HepG2 (cell line): ENCODE results near the gene TGFBRAP1. TPM values are rescaled to one million over a fixed set of nuclear protein-coding genes. Genes with fewer than 3 reads are reported as not detected.

Experiments used
- ATAC-seq: fragments of 200-7000 bp; cut with Tn5 transposase; 3 replicates; pipeline ENCODE4 v1.9.1; 2020; ENCODE audit warnings: mild to moderate bottlenecking, moderate library complexity
- BruUV-seq: library from RNA; stranded (reverse); fragments of 400-500 nt; replicated peaks from 2 replicates; lab custom pipeline; 2021; lab: Mats Ljungman, UMichigan
- CTCF ChIA-PET: fragments of 300-600 bp; formaldehyde crosslinking; extraction: SDS; loops from one replicate; lab custom pipeline; 2021; ENCODE audit warnings: low total read pairs, inconsistent platforms, low intra/inter-chr PET ratio; lab: Yijun Ruan, JAX
- POLR2A ChIA-PET: fragments of 350-600 bp; sonication (Branson Sonifier 250); formaldehyde crosslinking; loops from one replicate; lab custom pipeline; 2020; ENCODE audit warnings: antibody characterized with exemption, inconsistent platforms; lab: Yijun Ruan, JAX
- DNase-seq: peaks from one replicate; pipeline ENCODE4 v3.0.0-alpha.2; 2015; ENCODE audit warnings: low spot score
- FAIRE-seq: peaks from 3 replicates; lab custom pipeline; 2011; peaks lifted over from hg19 to GRCh38; lab: Jason Lieb, UNC
- H2AFZ ChIP-seq: one replicate; pipeline ENCODE4 v1.6.1; 2011; ENCODE audit warnings: low read length, inconsistent platforms
- H3K27ac ChIP-seq: fragments of 300-600 bp; 3 replicates; pipeline ENCODE4 v1.8.0; 2011; ENCODE audit warnings: mixed run types, mild to moderate bottlenecking, mixed read lengths, low read length, inconsistent platforms; ENCODE audit not compliant: insufficient read depth; ENCODE audit errors: extremely low read length
- H3K27me3 ChIP-seq, 2 experiments: fragments of 200-600 bp in 1 of 2; 2 replicates in 1 of 2; 3 replicates in 1 of 2; pipeline versions ENCODE4 v1.6.0 to v1.8.0; 2011; ENCODE audit warnings: low read length in 2 of 2, mild to moderate bottlenecking in 2 of 2, moderate library complexity in 2 of 2, inconsistent platforms in 1 of 2; ENCODE audit not compliant: insufficient read depth in 2 of 2, control insufficient read depth in 1 of 2
- H3K36me3 ChIP-seq, 2 experiments: fragments of 200-600 bp in 1 of 2; replicated peaks in 1 of 2; 2 replicates in 1 of 2; 3 replicates in 1 of 2; pipeline versions ENCODE4 v1.5.1 to v1.8.0; 2011; ENCODE audit warnings: low read length in 2 of 2, inconsistent platforms in 1 of 2; ENCODE audit not compliant: insufficient read depth in 2 of 2, control insufficient read depth in 1 of 2
- H3K4me1 ChIP-seq: 2 replicates; pipeline ENCODE4 v1.5.1; 2012; ENCODE audit warnings: low read length, inconsistent platforms; ENCODE audit not compliant: insufficient read depth
- H3K4me2 ChIP-seq: 2 replicates; pipeline ENCODE4 v1.6.0; 2011; ENCODE audit warnings: low read depth, low read length, inconsistent platforms
- H3K4me3 ChIP-seq, 3 experiments: fragments of 200-600 bp in 1 of 3; sonication (generic), shearing (Covaris generic) in 1 of 3; replicated peaks in 1 of 3; 2 replicates each; pipeline ENCODE4 v1.5.1; 2011 to 2016; ENCODE audit warnings: low read length in 3 of 3, inconsistent platforms in 2 of 3, low read depth in 2 of 3, mild to moderate bottlenecking in 2 of 3, control low read depth in 1 of 3, mixed read lengths in 1 of 3; ENCODE audit not compliant: insufficient read depth in 1 of 3
- H3K79me2 ChIP-seq: one replicate; pipeline ENCODE4 v1.6.1; 2011; ENCODE audit warnings: low read length, inconsistent platforms; ENCODE audit not compliant: insufficient read depth
- H3K9ac ChIP-seq: 2 replicates; pipeline ENCODE4 v1.6.0; 2011; ENCODE audit warnings: mild to moderate bottlenecking, low read depth, low read length, inconsistent platforms; ENCODE audit not compliant: insufficient read depth
- H3K9me3 ChIP-seq: 2 replicates; pipeline ENCODE4 v1.5.1; 2012; ENCODE audit warnings: mild to moderate bottlenecking, low read length
- H4K20me1 ChIP-seq: 2 replicates; pipeline ENCODE4 v1.6.0; 2011; ENCODE audit warnings: inconsistent platforms, mild to moderate bottlenecking, low read length, moderate library complexity; ENCODE audit not compliant: insufficient read depth
- DR1 ChIP-seq: sonication (generic); formaldehyde crosslinking; IDR thresholded peaks from 2 replicates; pipeline ENCODE4 v1.8.0; 2021; ENCODE audit warnings: mild to moderate bottlenecking, missing genetic modification reagents, inconsistent platforms
- ESRRA ChIP-seq: sonication (generic); formaldehyde crosslinking; IDR thresholded peaks from 2 replicates; pipeline ENCODE4 v1.5.1; 2020; ENCODE audit warnings: mild to moderate bottlenecking, low read depth, missing genetic modification reagents
- FOXA3 ChIP-seq: IDR thresholded peaks from 2 replicates; pipeline ENCODE4 v1.6.1; 2016; ENCODE audit warnings: missing genetic modification reagents, missing compliant biosample characterization
- GATAD2A ChIP-seq: IDR thresholded peaks from 2 replicates; pipeline ENCODE4 v1.6.1; 2016
- KMT2A ChIP-seq: sonication (generic); formaldehyde crosslinking; IDR thresholded peaks from 2 replicates; pipeline ENCODE4 v1.4.0; 2020; ENCODE audit warnings: missing genetic modification reagents
- MEIS1 ChIP-seq: sonication (generic); formaldehyde crosslinking; IDR thresholded peaks from 2 replicates; pipeline ENCODE4 v1.9.0; 2021; ENCODE audit warnings: mild to moderate bottlenecking, missing genetic modification reagents, moderate library complexity, borderline replicate concordance
- MYC ChIP-seq: sonication (generic); formaldehyde crosslinking; IDR thresholded peaks from 2 replicates; pipeline ENCODE4 v1.9.0; 2021; ENCODE audit warnings: missing genetic modification reagents, borderline replicate concordance
- RARA ChIP-seq: IDR thresholded peaks from 2 replicates; pipeline ENCODE4 v1.6.1; 2016; ENCODE audit warnings: missing genetic modification reagents, missing compliant biosample characterization
- SKI ChIP-seq: fragments of 450-650 bp; IDR thresholded peaks from one replicate; pipeline ENCODE4 v1.6.1; 2018; ENCODE audit warnings: mild to moderate bottlenecking; ENCODE audit not compliant: partially characterized antibody
- TBX3 ChIP-seq: fragments of 450-650 bp; IDR thresholded peaks from 2 replicates; pipeline ENCODE4 v1.6.1; 2017; ENCODE audit warnings: antibody characterized with exemption, mild to moderate bottlenecking, inconsistent platforms, borderline replicate concordance
- TRIM24 ChIP-seq: sonication (generic); formaldehyde crosslinking; IDR thresholded peaks from 2 replicates; pipeline ENCODE4 v1.8.0; 2022; ENCODE audit warnings: mild to moderate bottlenecking, missing genetic modification reagents
- ZMYM4 ChIP-seq: sonication (generic); formaldehyde crosslinking; IDR thresholded peaks from 2 replicates; pipeline ENCODE4 v1.8.1; 2023; ENCODE audit warnings: mild to moderate bottlenecking, missing genetic modification reagents
- ZNF543 ChIP-seq: sonication (generic); formaldehyde crosslinking; IDR thresholded peaks from 2 replicates; pipeline ENCODE4 v1.4.0; 2020; ENCODE audit warnings: mild to moderate bottlenecking, missing genetic modification reagents
- ZNF850 ChIP-seq: sonication (generic); formaldehyde crosslinking; conservative IDR thresholded peaks from 2 replicates; pipeline ENCODE4 v1.9.0; 2021; ENCODE audit warnings: mild to moderate bottlenecking, missing genetic modification reagents
- WGBS: methylation state at CpG from one replicate; pipeline ENCODE4 v1.1.6; 2017; ENCODE audit warnings: low lambda C conversion rate; 5-methylcytosine and 5-hydroxymethylcytosine counted together
- in situ Hi-C: cut with HindIII; loops from 2 replicates; pipeline ENCODE4 v1.10.0; 2017; ENCODE audit warnings: low pct_unique_long_range_greater_than_20kb; ENCODE audit not compliant: extremely low pct_ligation_motif_present
- intact Hi-C: fragments of 100-400 bp; cut with micrococcal nuclease; formaldehyde crosslinking; loops from one replicate; pipeline ENCODE4 v1.10.0; 2022; ENCODE audit not compliant: unreplicated experiment
- polyA plus RNA-seq, 8 experiments: library from polyadenylated mRNA; depleted of rRNA in 3 of 8; stranded (reverse) in 7 of 8; unstranded in 1 of 8; fragments of >200 nt; fragmentation: Illumina TruSeq in 4 of 8; extraction: Trizol in 4 of 8; gene quantifications; 2 replicates each; pipeline versions ENCODE4 v1.2.1 to v1.2.3, GENCODE V29; 2011 to 2016; ENCODE audit warnings: low read depth in 4 of 8, missing spikeins in 1 of 8, mixed read lengths in 1 of 8; ENCODE audit not compliant: insufficient read depth in 1 of 8
- total RNA-seq, 5 experiments: library from RNA; depleted of rRNA; stranded (reverse); fragments of >200 nt; fragmentation: Illumina TruSeq; extraction: Trizol; gene quantifications; 2 replicates each; pipeline ENCODE4 v1.2.3, GENCODE V29; 2016; ENCODE audit warnings: low read depth in 1 of 5
- TF ChIP-seq, protein P1 (sequence below): IDR thresholded peaks from 2 replicates; pipeline ENCODE4 v1.6.1; 2012; ENCODE audit warnings: inconsistent platforms
- TF ChIP-seq, protein P2 (sequence below): sonication (generic); formaldehyde crosslinking; IDR thresholded peaks from 2 replicates; pipeline ENCODE4 v1.8.0; 2022; ENCODE audit warnings: missing genetic modification reagents, low read depth, mild to moderate bottlenecking, borderline replicate concordance
- TF ChIP-seq, protein P3 (sequence below): sonication (generic); formaldehyde crosslinking; IDR thresholded peaks from 2 replicates; pipeline ENCODE4 v1.5.0; 2020; ENCODE audit warnings: missing genetic modification reagents
- TF ChIP-seq, protein P4 (sequence below): sonication (generic); formaldehyde crosslinking; IDR thresholded peaks from 2 replicates; pipeline ENCODE4 v1.4.0; 2020; ENCODE audit warnings: missing genetic modification reagents

TGFBRAP1 gene
- total and polyA plus RNA-seq, 2 of the 13 experiments (the other 11 are each of a cell fraction or from before 2014, with no cell fraction given), result 12.7 to 22.9 TPM

DNA sequence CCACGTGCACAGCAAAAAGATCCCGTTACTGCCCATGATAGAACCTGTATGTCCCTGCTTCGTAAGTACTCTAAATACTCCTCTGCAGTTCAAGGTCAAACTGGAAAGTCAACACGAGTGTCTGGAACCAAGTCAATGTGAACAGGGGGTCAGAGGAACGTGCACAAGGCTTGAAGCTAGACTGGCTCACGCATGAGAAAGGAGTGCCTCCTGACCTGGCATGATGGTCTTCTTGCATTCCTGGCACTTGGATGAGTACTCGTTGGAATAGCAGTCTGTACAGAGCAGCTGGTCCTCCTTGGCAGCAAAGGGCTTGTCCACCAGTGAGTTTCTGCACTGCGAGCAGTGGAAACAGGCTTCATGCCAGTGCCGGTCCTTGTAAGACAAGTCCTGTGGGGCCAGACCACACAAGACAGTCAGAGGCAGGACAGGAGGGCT is 43.8 kb upstream of the TGFBRAP1 start:
- in situ Hi-C loops (loop anchor here (5.0 kb wide), 2 partner anchors 39 to 144 kb away; no protein-coding TSS in a partner anchor), intact Hi-C loops (no loop called here)
- peak; percentile 16; the same call in 1 of the 3 replicates for ATAC-seq
- POLR2A ChIA-PET, result no interaction called here
- Histone ChIP-seq H4K20me1 (no peaks in the 10 kb centered on the region; the same call in 1 of the 2 replicates), H3K4me2 (no peak overlapping the region), H2AFZ (no peak overlapping the region), H3K9me3 (no peaks in the 10 kb centered on the region), H3K9ac (no peak overlapping the region), H3K36me3 (peaks cover 0 to 26% of the 10 kb centered on the region in 2 experiments; a peak in 3 of 5 replicates), H3K27me3 (no peaks in the 10 kb centered on the region), H3K4me1 (peaks cover 16% of the 10 kb centered on the region), H3K4me3 (no peak overlapping the region), H3K79me2 (no peaks in the 10 kb centered on the region), H3K27ac (no peak overlapping the region)
- peak; percentile 39 for FAIRE-seq
- WGBS, result 69% methylated on average over 9 of the region's 9 CpGs
- no TSS peak for BruUV-seq
- CTCF ChIA-PET, result interaction anchor here (1.4 kb wide), 1 partner anchor 144 kb away, joined by 3 read pairs; no protein-coding TSS in a partner anchor
- DNase-seq, result peak; percentile 35
- TF ChIP-seq GATAD2A (CRISPR knock-in tag) (peak; percentile 43; the same call in 1 of the 2 replicates), SKI (peak; percentile 56), KMT2A (CRISPR knock-in tag) (no peak), ZNF850 (CRISPR knock-in tag) (no peak), DR1 (CRISPR knock-in tag) (no peak), MYC (CRISPR knock-in tag) (peak; percentile 19; the same call in 1 of the 2 replicates), ESRRA (CRISPR knock-in tag) (0 out of 2 replicates have a peak, but pooled peaks have one; percentile 42), TBX3 (no peak), TRIM24 (CRISPR knock-in tag) (0 out of 2 replicates have a peak, but pooled peaks have one; percentile 27), RARA (CRISPR knock-in tag) (peak; percentile 84), ZNF543 (no peak), MEIS1 (CRISPR knock-in tag) (no peak), FOXA3 (CRISPR knock-in tag) (peak; percentile 71), ZMYM4 (CRISPR knock-in tag) (peak; percentile 29; the same call in 1 of the 2 replicates)
- TF ChIP-seq, protein P1, sequence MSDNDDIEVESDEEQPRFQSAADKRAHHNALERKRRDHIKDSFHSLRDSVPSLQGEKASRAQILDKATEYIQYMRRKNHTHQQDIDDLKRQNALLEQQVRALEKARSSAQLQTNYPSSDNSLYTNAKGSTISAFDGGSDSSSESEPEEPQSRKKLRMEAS, result peak; percentile 49; the same call in 1 of the 2 replicates
- TF ChIP-seq, protein P2, sequence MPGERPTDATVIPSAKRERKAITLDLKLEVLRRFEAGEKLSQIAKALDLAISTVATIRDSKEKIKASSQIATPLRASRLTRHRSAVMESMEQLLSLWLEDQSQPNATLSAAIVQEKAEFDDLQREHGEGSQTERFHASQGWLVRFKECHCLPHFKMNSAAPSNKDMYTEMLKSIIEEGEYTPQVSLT (CRISPR knock-in tag), result no peak
- TF ChIP-seq, protein P3, sequence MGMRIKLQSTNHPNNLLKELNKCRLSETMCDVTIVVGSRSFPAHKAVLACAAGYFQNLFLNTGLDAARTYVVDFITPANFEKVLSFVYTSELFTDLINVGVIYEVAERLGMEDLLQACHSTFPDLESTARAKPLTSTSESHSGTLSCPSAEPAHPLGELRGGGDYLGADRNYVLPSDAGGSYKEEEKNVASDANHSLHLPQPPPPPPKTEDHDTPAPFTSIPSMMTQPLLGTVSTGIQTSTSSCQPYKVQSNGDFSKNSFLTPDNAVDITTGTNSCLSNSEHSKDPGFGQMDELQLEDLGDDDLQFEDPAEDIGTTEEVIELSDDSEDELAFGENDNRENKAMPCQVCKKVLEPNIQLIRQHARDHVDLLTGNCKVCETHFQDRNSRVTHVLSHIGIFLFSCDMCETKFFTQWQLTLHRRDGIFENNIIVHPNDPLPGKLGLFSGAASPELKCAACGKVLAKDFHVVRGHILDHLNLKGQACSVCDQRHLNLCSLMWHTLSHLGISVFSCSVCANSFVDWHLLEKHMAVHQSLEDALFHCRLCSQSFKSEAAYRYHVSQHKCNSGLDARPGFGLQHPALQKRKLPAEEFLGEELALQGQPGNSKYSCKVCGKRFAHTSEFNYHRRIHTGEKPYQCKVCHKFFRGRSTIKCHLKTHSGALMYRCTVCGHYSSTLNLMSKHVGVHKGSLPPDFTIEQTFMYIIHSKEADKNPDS (CRISPR knock-in tag), result peak; percentile 99
- TF ChIP-seq, protein P4, sequence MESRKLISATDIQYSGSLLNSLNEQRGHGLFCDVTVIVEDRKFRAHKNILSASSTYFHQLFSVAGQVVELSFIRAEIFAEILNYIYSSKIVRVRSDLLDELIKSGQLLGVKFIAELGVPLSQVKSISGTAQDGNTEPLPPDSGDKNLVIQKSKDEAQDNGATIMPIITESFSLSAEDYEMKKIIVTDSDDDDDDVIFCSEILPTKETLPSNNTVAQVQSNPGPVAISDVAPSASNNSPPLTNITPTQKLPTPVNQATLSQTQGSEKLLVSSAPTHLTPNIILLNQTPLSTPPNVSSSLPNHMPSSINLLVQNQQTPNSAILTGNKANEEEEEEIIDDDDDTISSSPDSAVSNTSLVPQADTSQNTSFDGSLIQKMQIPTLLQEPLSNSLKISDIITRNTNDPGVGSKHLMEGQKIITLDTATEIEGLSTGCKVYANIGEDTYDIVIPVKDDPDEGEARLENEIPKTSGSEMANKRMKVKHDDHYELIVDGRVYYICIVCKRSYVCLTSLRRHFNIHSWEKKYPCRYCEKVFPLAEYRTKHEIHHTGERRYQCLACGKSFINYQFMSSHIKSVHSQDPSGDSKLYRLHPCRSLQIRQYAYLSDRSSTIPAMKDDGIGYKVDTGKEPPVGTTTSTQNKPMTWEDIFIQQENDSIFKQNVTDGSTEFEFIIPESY (CRISPR knock-in tag), result 0 out of 2 replicates have a peak, but pooled peaks have one; percentile 13
